Activated CD8-positive, alpha-beta T cell treated with anti-CD3 and anti-CD28 coated beads for 36 hours (primary cell): ENCODE results near the gene IL13. TPM values are rescaled to one million over a fixed set of nuclear protein-coding genes. Genes with fewer than 3 reads are reported as not detected.
A peak's percentile ranks its signal among the peaks of the same experiment; 100 is the strongest.

Source experiments
- ATAC-seq: fragments of 200-7000 bp; cut with Tn5 transposase; one replicate; pipeline ENCODE4 v1.10.0; 2021; ENCODE audit warnings: mild to moderate bottlenecking, moderate library complexity
- CTCF ChIA-PET: fragments of 350-600 bp; sonication (Branson Sonifier 250); formaldehyde crosslinking; loops from one replicate; lab custom pipeline; 2021; ENCODE audit warnings: antibody characterized with exemption; lab: Charles Lee
- POLR2A ChIA-PET: fragments of 350-600 bp; sonication (Branson Sonifier 250); formaldehyde crosslinking; loops from one replicate; lab custom pipeline; 2021; ENCODE audit warnings: antibody characterized with exemption; lab: Charles Lee
- DNase-seq: peaks from one replicate; pipeline ENCODE4 v3.0.0-alpha.2; 2020
- H3K27ac Mint-ChIP-seq: one replicate; pipeline ENCODE4 v1.8.0; 2021; ENCODE audit warnings: mild to moderate bottlenecking, mixed read lengths
- H3K27me3 Mint-ChIP-seq: one replicate; pipeline ENCODE4 v1.8.0; 2021; ENCODE audit warnings: mixed read lengths
- H3K36me3 Mint-ChIP-seq: one replicate; pipeline ENCODE4 v1.8.0; 2021; ENCODE audit warnings: low read depth, mixed read lengths
- H3K4me1 Mint-ChIP-seq: one replicate; pipeline ENCODE4 v1.8.0; 2021; ENCODE audit warnings: low read depth, mixed read lengths
- H3K4me3 Mint-ChIP-seq: one replicate; pipeline ENCODE4 v1.8.0; 2021; ENCODE audit warnings: mild to moderate bottlenecking, moderate library complexity, mixed read lengths
- H3K9me3 Mint-ChIP-seq: one replicate; pipeline ENCODE4 v1.8.0; 2021; ENCODE audit warnings: mixed read lengths
- intact Hi-C: fragments of 100-400 bp; cut with micrococcal nuclease; formaldehyde crosslinking; loops from one replicate; pipeline ENCODE4 v1.10.0; 2022
- total RNA-seq, 2 experiments: library from RNA; stranded (reverse); gene quantifications; one replicate each; pipeline ENCODE4 v1.2.3, GENCODE V29; 2021
- TF ChIP-seq, protein P1 (sequence below): fragments of 200-600 bp; IDR thresholded peaks from one replicate; pipeline ENCODE4 v1.8.0; 2022; ENCODE audit warnings: antibody characterized with exemption, mild to moderate bottlenecking

IL13 gene
- total RNA-seq, 2 experiments from 2014 or later, result 4.8 to 6.5 TPM

DNA sequence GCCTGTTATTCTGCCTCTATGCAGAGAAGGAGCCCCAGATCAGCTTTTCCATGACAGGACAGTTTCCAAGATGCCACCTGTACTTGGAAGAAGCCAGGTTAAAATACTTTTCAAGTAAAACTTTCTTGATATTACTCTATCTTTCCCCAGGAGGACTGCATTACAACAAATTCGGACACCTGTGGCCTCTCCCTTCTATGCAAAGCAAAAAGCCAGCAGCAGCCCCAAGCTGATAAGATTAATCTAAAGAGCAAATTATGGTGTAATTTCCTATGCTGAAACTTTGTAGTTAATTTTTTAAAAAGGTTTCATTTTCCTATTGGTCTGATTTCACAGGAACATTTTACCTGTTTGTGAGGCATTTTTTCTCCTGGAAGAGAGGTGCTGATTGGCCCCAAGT lies 15.5 kb downstream of the IL13 start:
- Mint-ChIP-seq H3K9me3 (no peaks in the 10 kb centered on the region), H3K36me3 (no peaks in the 10 kb centered on the region), H3K4me1 (peaks cover 28% of the 10 kb centered on the region), H3K27me3 (no peaks in the 10 kb centered on the region), H3K27ac (peak overlapping the region; percentile 1), H3K4me3 (no peak overlapping the region)
- POLR2A ChIA-PET, result interaction anchor here (1.0 to 2.0 kb wide), 6 partner anchors 9 to 77 kb away, joined by 3 to 6 read pairs (median 4); no protein-coding TSS in a partner anchor
- ATAC-seq (no peak), DNase-seq (no peak)
- CTCF ChIA-PET, result interaction anchor here (1.0 to 1.1 kb wide), 2 partner anchors 15 to 73 kb away, joined by 3 read pairs; no protein-coding TSS in a partner anchor
- intact Hi-C loops, result no loop called here
- TF ChIP-seq, protein P1, sequence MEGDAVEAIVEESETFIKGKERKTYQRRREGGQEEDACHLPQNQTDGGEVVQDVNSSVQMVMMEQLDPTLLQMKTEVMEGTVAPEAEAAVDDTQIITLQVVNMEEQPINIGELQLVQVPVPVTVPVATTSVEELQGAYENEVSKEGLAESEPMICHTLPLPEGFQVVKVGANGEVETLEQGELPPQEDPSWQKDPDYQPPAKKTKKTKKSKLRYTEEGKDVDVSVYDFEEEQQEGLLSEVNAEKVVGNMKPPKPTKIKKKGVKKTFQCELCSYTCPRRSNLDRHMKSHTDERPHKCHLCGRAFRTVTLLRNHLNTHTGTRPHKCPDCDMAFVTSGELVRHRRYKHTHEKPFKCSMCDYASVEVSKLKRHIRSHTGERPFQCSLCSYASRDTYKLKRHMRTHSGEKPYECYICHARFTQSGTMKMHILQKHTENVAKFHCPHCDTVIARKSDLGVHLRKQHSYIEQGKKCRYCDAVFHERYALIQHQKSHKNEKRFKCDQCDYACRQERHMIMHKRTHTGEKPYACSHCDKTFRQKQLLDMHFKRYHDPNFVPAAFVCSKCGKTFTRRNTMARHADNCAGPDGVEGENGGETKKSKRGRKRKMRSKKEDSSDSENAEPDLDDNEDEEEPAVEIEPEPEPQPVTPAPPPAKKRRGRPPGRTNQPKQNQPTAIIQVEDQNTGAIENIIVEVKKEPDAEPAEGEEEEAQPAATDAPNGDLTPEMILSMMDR, result no peak

DNA sequence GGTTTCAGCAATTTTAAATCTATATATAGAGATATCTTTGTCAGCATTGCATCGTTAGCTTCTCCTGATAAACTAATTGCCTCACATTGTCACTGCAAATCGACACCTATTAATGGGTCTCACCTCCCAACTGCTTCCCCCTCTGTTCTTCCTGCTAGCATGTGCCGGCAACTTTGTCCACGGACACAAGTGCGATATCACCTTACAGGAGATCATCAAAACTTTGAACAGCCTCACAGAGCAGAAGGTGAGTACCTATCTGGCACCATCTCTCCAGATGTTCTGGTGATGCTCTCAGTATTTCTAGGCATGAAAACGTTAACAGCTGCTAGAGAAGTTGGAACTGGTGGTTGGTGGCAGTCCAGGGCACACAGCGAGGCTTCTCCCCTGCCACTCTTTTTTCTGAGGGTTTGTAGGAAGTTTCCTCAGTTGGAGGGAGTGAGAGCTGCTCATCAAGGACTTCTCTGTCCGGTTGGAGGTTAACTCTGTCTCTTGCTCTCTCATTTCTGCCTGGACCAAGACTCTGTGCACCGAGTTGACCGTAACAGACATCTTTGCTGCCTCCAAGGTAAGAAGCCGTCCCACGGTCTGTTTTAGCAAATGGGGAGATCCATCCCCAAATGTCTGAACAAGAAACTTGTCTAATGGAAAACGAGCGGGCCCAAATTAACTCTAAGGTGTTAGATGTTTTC lies 16.1 kb downstream of the IL13 start, which contains the start of gene IL4:
TSS of gene IL4 (plus strand) at position 51 of the 692 bp plus-strand sequence. CDS start at position 113, 62 bp downstream.
- DNase-seq (no peak), ATAC-seq (peak; percentile 17)
- peaks cover 28% of the 10 kb centered on the region for H3K4me1 Mint-ChIP-seq
- CTCF ChIA-PET, result interaction anchor here (0.7 to 1.1 kb wide), 3 partner anchors 15 to 72 kb away, joined by 3 read pairs; no protein-coding TSS in a partner anchor
- no peaks in the 10 kb centered on the region for H3K36me3 Mint-ChIP-seq
- TF ChIP-seq, protein P1, result no peak
- no peaks in the 10 kb centered on the region for H3K27me3 Mint-ChIP-seq
- H3K9me3 Mint-ChIP-seq, result no peaks in the 10 kb centered on the region
- H3K4me3 Mint-ChIP-seq, result peak within 1 kb of the TSS; percentile 4
- H3K27ac Mint-ChIP-seq, result peak within 1 kb of the TSS; percentile 84
- POLR2A ChIA-PET, result interaction anchor here (0.8 to 2.0 kb wide), 11 partner anchors 9 to 178 kb away, joined by 3 to 7 read pairs (median 4); partner anchors contain the start of gene IL13
- intact Hi-C loops, result no loop called here

DNA sequence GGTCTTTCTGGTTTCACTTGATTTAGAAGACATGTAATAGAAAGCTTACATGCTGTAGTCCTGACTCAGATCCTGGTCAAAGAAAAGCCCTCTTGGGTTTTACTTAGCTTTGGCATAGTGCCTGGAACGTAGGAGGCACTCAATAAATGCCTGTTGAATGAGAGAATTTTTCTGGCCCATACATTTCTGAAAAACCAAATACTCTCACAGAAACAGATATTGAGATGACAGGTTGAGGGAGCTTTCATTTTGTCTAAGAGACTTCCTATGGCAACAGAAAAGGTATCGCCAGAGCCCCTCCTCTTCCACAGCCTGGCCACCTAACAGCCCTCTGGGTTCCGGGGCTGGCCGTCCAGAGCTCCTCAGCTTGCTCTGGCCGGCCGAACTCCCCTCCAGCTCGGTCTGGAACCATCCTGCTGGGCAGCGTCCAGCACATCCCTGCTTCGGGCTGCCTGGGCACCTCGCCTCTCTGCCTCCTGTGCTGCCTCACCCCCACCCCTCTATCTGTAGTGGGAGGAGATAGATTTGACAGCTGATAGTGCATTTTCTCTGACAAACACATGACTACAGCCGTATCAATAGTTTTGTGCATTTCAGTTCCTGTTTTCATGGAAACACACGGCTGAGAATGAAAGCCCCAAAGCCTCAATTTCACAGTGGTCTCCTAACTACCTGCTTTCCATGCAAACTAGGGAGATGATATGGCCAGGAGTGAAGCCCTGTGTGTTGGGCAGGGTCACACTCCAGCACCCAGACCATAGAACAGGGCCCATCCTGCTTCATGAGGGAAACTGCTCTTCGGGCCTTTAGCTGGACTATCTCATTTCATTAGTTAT lies 16.9 kb downstream of the IL13 start:
- ATAC-seq (peak; percentile 63), DNase-seq (peak; percentile 23)
- ChIA-PET POLR2A (interaction anchor here (0.8 to 2.0 kb wide), 10 partner anchors 10 to 179 kb away, joined by 3 to 7 read pairs (median 4); partner anchors contain the start of gene IL13), CTCF (interaction anchor here (0.7 to 1.3 kb wide), 4 partner anchors 10 to 147 kb away, joined by 3 to 4 read pairs (median 3); no protein-coding TSS in a partner anchor)
- TF ChIP-seq, protein P1, result no peak
- no peaks in the 10 kb centered on the region for H3K9me3 Mint-ChIP-seq
- peak overlapping the region; percentile 84 for H3K27ac Mint-ChIP-seq
- no peaks in the 10 kb centered on the region for H3K27me3 Mint-ChIP-seq
- peaks cover 28% of the 10 kb centered on the region for H3K4me1 Mint-ChIP-seq
- no peak overlapping the region for H3K4me3 Mint-ChIP-seq
- intact Hi-C loops, result no loop called here
- H3K36me3 Mint-ChIP-seq, result no peaks in the 10 kb centered on the region

DNA sequence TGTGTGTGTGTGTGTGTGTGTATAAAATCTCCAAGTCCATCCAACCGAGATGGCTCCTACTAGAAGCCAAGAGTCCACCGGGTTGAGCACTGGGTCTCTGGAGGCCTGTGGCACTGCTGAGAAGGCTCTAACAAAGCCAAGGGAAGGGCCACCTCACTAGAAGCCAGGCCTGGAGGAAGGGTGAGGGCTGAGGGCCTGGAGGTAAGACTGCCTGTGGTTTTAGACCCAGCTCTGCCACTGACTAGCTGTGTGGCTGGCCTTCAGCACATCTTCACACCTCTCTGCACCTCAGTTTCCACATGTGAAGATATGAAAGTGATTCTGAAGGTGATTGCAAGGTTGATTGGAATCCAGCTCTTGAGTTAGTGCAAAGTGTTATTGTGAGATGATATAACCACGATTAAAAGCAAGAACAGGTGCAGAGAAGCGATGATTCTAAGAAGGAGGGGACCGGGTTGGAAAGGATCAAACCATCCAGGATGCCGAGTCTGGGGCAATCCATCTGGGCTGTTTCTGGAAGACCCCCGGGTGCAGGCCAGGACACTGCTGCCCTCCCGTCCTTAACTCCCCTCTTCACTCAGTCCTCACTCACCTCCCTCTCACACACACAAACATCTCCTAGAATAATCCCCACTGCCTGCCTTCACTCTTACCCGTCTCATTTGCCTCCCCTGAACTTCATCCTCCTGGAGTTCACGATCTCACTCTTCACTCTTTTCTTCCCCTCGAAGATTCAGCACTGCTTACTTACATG lies 18.1 kb downstream of the IL13 start:
- intact Hi-C loops, result no loop called here
- Mint-ChIP-seq H3K27ac (peak overlapping the region; percentile 48), H3K36me3 (no peaks in the 10 kb centered on the region), H3K9me3 (no peaks in the 10 kb centered on the region), H3K4me1 (peaks cover 28% of the 10 kb centered on the region), H3K4me3 (no peak overlapping the region), H3K27me3 (no peaks in the 10 kb centered on the region)
- ATAC-seq, result peak; percentile 45
- no peak for DNase-seq
- ChIA-PET CTCF (interaction anchor here (1.3 to 1.5 kb wide), 2 partner anchors 9 to 33 kb away, joined by 3 to 4 read pairs; no protein-coding TSS in a partner anchor), POLR2A (no interaction called here)
- TF ChIP-seq, protein P1, result no peak
